Measurements from ENCODE around the gene BCAM. TPM values are rescaled to one million over a fixed set of nuclear protein-coding genes. Genes with fewer than 3 reads are reported as not detected.
"Not testable (repeated sequence)": the region's sequence is repeated elsewhere in the genome, so short reads cannot be mapped to it uniquely, and the experiment has no call there.

Gene BCAM
- total RNA-seq, 1 experiment from 2014 or later: 116 TPM

- no peak for DNase-seq (ENCODE audit: low read depth in 1 of 2, low spot score in 2 of 2)
Observed at GRCh38 chr19:44816301-44816700, 7.4 kb downstream of the BCAM start.

DNA sequence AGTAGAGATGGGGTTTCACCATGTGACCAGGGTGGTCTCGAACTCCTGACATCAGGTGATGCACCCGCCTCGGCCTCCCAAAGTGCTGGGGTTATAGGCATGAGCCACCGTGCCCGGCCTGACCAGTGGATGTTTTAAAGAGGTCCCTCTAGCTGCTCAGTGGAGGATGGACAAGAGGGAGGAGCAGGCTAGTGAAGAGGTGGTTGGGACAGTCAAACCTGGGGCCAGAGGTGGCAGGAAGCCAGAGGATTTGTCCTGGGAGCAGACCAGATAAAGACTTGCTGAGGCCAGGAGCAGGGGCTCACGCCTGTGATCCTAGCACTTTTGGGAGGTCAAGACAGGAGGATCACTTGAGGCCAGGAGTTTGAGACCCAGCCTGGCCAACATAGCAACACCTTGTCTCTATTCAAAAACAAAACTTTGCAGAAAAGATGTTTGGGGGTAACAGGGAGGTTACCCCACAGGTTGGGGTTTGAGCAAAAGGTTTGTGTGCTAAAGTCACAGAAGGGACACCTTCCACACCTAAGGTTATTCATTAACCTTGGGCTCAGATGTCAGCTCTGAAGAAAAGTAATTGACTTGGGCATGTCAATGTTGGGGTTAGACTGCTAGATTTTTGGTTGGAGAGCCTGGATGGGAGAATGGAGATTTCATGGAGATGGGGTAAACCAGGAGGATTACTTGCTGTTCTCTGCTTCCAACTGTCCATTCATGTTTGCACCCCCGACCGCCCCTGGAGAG is 9.0 kb downstream of the BCAM start:
- no peaks in the 10 kb centered on the region for H3K27me3 ChIP-seq (replicated peaks)

More at GRCh38 chr19:44816301-44816700, 7.4 kb downstream of the BCAM start:
- no peaks in the 10 kb centered on the region for H3K4me1 ChIP-seq (replicated peaks)
- H3K27ac ChIP-seq: no peak overlapping the region
- no peaks in the 10 kb centered on the region for H3K27me3 ChIP-seq (replicated peaks)
- H3K4me3 ChIP-seq: no peak overlapping the region
- peaks cover 63% of the 10 kb centered on the region for H3K36me3 ChIP-seq
- no peaks in the 10 kb centered on the region for H3K9me3 ChIP-seq (replicated peaks)

DNA sequence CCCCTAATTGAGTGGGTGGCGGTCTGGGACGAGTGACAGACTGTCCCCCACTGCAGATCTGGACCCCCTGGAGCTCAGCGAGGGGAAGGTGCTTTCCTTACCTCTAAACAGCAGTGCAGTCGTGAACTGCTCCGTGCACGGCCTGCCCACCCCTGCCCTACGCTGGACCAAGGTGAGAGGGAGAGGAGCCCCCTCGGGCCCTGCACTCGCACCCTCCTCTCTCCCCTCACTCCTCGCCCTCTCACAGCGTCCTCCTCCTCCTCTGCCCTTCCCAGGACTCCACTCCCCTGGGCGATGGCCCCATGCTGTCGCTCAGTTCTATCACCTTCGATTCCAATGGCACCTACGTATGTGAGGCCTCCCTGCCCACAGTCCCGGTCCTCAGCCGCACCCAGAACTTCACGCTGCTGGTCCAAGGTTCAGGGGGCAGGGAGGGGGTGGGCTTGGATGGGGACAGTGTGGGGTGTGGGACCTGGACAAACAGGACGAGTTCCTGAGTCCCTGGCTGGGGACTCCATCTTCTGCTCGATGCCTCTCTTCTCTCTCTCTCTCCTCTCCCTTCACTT is 9.6 kb downstream of the BCAM start:
- no peak for DNase-seq (ENCODE audit: low read depth in 1 of 2, low spot score in 2 of 2)
- H3K4me1 ChIP-seq (replicated peaks): peaks cover 16% of the 10 kb centered on the region
- H3K27ac ChIP-seq: no peak overlapping the region
- peaks cover 46% of the 10 kb centered on the region for H3K36me3 ChIP-seq
- no peak overlapping the region for H3K4me3 ChIP-seq
- no peaks in the 10 kb centered on the region for H3K27me3 ChIP-seq (replicated peaks)
- H3K9me3 ChIP-seq (replicated peaks): no peaks in the 10 kb centered on the region

More for the DNA sequence above, 9.0 kb downstream of the BCAM start:
- H3K4me1 ChIP-seq (replicated peaks): peaks cover 12% of the 10 kb centered on the region
- H3K27ac ChIP-seq: no peak overlapping the region
- H3K9me3 ChIP-seq (replicated peaks): no peaks in the 10 kb centered on the region
- H3K4me3 ChIP-seq: no peak overlapping the region
- no peak for DNase-seq (ENCODE audit: low read depth in 1 of 2, low spot score in 2 of 2)
- peaks cover 53% of the 10 kb centered on the region for H3K36me3 ChIP-seq

DNA sequence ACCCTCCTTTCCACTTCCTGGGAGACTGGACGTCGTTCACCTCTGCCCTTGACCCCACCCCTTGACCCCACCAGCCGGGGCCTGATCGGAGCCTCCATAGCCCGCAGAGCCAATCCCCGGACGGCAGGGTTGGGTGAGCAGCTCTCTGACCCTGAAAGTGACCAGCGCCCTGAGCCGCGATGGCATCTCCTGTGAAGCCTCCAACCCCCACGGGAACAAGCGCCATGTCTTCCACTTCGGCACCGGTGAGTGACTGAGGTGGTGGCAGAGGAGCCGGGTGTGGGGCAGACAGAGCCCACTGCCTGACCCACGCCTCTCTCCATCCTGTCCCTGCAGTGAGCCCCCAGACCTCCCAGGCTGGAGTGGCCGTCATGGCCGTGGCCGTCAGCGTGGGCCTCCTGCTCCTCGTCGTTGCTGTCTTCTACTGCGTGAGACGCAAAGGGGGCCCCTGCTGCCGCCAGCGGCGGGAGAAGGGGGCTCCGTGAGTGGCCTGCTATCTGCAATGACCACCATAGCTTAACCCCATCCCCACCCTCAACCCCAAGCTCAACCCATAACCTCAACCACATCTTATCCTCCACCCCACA is 10.4 kb downstream of the BCAM start:
- H3K27ac ChIP-seq: no peak overlapping the region
- peaks cover 21% of the 10 kb centered on the region for H3K4me1 ChIP-seq (replicated peaks)
- no peak overlapping the region for H3K4me3 ChIP-seq
- no peaks in the 10 kb centered on the region for H3K27me3 ChIP-seq (replicated peaks)
- H3K9me3 ChIP-seq (replicated peaks): no peaks in the 10 kb centered on the region
- peaks cover 38% of the 10 kb centered on the region for H3K36me3 ChIP-seq
- DNase-seq (ENCODE audit: low read depth in 1 of 2, low spot score in 2 of 2): no peak

DNA sequence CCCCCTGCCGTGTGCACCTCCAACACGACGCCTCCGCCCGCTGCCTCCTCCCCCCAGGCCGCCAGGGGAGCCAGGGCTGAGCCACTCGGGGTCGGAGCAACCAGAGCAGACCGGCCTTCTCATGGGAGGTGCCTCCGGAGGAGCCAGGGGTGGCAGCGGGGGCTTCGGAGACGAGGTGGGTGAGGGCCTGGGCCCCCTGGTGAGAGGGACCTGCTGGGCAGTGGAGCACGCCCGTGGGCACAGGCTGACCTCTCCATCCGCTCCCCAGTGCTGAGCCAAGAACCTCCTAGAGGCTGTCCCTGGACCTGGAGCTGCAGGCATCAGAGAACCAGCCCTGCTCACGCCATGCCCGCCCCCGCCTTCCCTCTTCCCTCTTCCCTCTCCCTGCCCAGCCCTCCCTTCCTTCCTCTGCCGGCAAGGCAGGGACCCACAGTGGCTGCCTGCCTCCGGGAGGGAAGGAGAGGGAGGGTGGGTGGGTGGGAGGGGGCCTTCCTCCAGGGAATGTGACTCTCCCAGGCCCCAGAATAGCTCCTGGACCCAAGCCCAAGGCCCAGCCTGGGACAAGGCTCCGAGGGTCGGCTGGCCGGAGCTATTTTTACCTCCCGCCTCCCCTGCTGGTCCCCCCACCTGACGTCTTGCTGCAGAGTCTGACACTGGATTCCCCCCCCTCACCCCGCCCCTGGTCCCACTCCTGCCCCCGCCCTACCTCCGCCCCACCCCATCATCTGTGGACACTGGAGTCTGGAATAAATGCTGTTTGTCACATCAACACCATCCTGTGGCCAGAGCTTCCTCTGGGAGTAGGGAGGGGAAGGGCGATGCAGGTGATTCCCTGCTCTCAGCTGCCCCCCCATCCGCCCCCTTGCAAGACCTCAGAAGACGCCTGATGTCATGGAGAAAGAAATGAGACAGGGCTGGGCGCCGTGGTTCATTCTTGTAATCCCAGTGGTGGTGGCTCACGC is 12.0 kb downstream of the BCAM start:
- Histone ChIP-seq H3K27ac (no peak overlapping the region), H3K4me3 (no peak overlapping the region), H3K9me3 (replicated peaks) (no peaks in the 10 kb centered on the region), H3K27me3 (replicated peaks) (no peaks in the 10 kb centered on the region), H3K4me1 (replicated peaks) (peaks cover 24% of the 10 kb centered on the region), H3K36me3 (peaks cover 22% of the 10 kb centered on the region)
- DNase-seq (ENCODE audit: low read depth in 1 of 2, low spot score in 2 of 2): no peak

- H3K4me1 ChIP-seq (replicated peaks): peaks cover 24% of the 10 kb centered on the region
- peaks cover 17% of the 10 kb centered on the region for H3K36me3 ChIP-seq
- no peak overlapping the region for H3K4me3 ChIP-seq
- no peaks in the 10 kb centered on the region for H3K9me3 ChIP-seq (replicated peaks)
- DNase-seq (ENCODE audit: low read depth in 1 of 2, low spot score in 2 of 2): no peak
- H3K27me3 ChIP-seq (replicated peaks): no peaks in the 10 kb centered on the region
- H3K27ac ChIP-seq: no peak overlapping the region
Observed at GRCh38 chr19:44822177-44822576, 13.3 kb downstream of the BCAM start.

GRCh38 chr19:44822670-44823372 is 13.9 kb downstream of the BCAM start:
- H3K27me3 ChIP-seq (replicated peaks): no peaks in the 10 kb centered on the region
- peaks cover 17% of the 10 kb centered on the region for H3K36me3 ChIP-seq
- no peak overlapping the region for H3K27ac ChIP-seq
- H3K4me1 ChIP-seq (replicated peaks): peaks cover 24% of the 10 kb centered on the region
- DNase-seq (ENCODE audit: low read depth in 1 of 2, low spot score in 2 of 2): no peak
- H3K4me3 ChIP-seq: no peak overlapping the region
- no peaks in the 10 kb centered on the region for H3K9me3 ChIP-seq (replicated peaks)

DNA sequence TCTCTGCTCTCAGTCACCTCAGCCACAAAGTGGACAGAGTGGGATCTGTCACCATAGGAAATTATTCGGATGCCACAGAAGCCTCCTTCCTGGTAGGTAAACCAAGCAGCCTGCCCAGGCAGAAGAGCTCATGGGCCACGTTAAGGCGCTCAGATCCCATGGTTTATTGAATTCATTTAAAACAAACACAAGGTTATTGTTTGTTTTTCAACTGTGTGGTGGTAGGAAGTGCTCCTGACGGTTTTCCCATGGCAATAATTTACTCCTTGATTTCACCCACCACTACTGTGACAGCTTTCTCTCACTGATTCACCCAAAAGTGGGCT is 14.4 kb downstream of the BCAM start:
- H3K4me3 ChIP-seq: no peak overlapping the region
- DNase-seq (ENCODE audit: low read depth in 1 of 2, low spot score in 2 of 2): peak; percentile 77 to 88
- H3K36me3 ChIP-seq: peaks cover 14% of the 10 kb centered on the region
- H3K27ac ChIP-seq: no peak overlapping the region
- peaks cover 24% of the 10 kb centered on the region for H3K4me1 ChIP-seq (replicated peaks)
- H3K9me3 ChIP-seq (replicated peaks): no peaks in the 10 kb centered on the region
- H3K27me3 ChIP-seq (replicated peaks): no peaks in the 10 kb centered on the region

GRCh38 chr19:44824761-44825160 is 15.9 kb downstream of the BCAM start:
- Histone ChIP-seq H3K36me3 (0 out of 2 replicates have a peak, but pooled peaks cover 4% of the 10 kb centered on the region), H3K27ac (no peak overlapping the region), H3K4me1 (replicated peaks) (peaks cover 24% of the 10 kb centered on the region), H3K27me3 (replicated peaks) (no peaks in the 10 kb centered on the region), H3K4me3 (no peak overlapping the region), H3K9me3 (replicated peaks) (no peaks in the 10 kb centered on the region)
- no peak for DNase-seq (ENCODE audit: low read depth in 1 of 2, low spot score in 2 of 2)

- not testable (repeated sequence) for H3K27ac ChIP-seq; H3K36me3 ChIP-seq; H3K4me1 ChIP-seq (replicated peaks); H3K9me3 ChIP-seq (replicated peaks); DNase-seq (ENCODE audit: low read depth in 1 of 2, low spot score in 2 of 2); H3K4me3 ChIP-seq; H3K27me3 ChIP-seq (replicated peaks)
Observed at GRCh38 chr19:44832875-44833274, 24.0 kb downstream of the BCAM start.

DNA sequence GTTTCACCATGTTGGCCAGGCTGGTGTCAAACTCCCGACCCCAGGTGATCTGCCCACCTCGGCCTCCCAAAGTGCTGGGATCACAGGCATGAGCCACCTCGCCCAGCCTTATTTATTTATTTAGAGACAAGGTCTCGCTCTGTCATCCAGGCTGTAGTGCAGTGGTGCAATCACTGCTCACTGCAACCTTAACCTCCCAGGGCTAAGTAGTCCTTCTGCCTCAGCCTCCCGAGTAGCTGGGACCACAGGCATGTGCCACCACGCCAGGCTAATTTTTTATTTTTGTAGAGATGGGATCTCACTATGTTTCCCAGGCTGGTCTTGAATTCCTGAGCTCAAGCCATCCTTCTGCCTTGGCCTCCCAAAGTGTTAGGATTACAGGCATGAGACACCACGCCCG is 25.5 kb downstream of the BCAM start:
- not testable (repeated sequence) for DNase-seq (ENCODE audit: low read depth in 1 of 2, low spot score in 2 of 2); H3K4me1 ChIP-seq (replicated peaks); H3K4me3 ChIP-seq; H3K27ac ChIP-seq; H3K27me3 ChIP-seq (replicated peaks); H3K36me3 ChIP-seq; H3K9me3 ChIP-seq (replicated peaks)

DNA sequence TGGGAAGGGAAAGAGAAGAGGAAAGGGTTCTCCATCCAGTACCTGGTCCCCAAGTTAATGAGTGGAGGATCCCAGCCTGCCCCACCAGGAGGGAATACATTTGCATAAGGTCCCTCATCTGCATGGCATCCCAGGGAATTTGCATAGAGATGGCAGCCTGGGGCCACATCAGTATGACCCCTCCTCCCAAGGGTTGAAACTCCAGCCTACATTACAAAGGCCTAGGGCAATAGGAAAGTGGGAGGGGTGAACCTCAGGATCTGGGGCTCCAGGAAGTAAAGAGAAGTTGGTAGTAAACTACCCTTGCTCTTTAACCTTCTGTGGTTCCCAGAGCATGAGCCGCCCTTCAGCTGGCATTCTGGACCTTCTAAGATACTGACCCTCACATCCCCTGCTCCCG is 30.4 kb downstream of the BCAM start:
- H3K27me3 ChIP-seq (replicated peaks): no peaks in the 10 kb centered on the region
- no peak for DNase-seq (ENCODE audit: low read depth in 1 of 2, low spot score in 2 of 2)
- no peak overlapping the region for H3K4me3 ChIP-seq
- H3K27ac ChIP-seq: no peak overlapping the region
- no peaks in the 10 kb centered on the region for H3K36me3 ChIP-seq
- peaks cover 7% of the 10 kb centered on the region for H3K4me1 ChIP-seq (replicated peaks)
- H3K9me3 ChIP-seq (replicated peaks): no peaks in the 10 kb centered on the region; the same call in 1 of the 2 replicates

DNA sequence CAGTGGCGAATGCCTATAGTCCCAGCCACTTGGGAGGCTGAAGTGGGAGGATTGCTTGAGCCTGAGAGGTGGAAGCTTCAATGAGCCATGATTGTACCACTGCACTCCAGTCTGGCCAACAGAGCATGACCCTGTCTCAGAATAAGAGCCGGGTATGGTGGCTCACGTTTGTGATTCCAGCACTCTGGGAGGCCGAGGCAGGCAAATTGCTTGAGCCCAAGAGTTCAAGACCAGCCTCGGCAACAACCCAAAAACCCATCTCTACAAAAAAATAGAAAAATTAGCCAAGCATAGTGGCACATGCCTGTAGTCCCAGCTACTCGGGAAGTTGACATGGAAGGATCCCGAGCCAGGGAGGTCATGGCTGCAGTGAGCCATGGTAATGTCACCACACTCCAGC is 31.9 kb downstream of the BCAM start:
- Histone ChIP-seq H3K4me1 (replicated peaks) (peaks cover 15% of the 10 kb centered on the region), H3K9me3 (replicated peaks) (no peaks in the 10 kb centered on the region; the same call in 1 of the 2 replicates), H3K4me3 (no peak overlapping the region), H3K36me3 (no peaks in the 10 kb centered on the region), H3K27me3 (replicated peaks) (no peaks in the 10 kb centered on the region), H3K27ac (no peak overlapping the region)
- DNase-seq (ENCODE audit: low read depth in 1 of 2, low spot score in 2 of 2): no peak
